CD14-positive monocyte (primary cell): ENCODE data around the gene H6PD. TPM values are rescaled to one million over a fixed set of nuclear protein-coding genes. Genes with fewer than 3 reads are reported as not detected.

Source experiments
- DNase-seq, 3 donors: peaks; one replicate each; pipeline ENCODE4 v3.0.0-alpha.2; 2011 to 2022
- H2AFZ ChIP-seq: 2 replicates; pipeline ENCODE4 v1.6.0; 2012; ENCODE audit warnings: mild to moderate bottlenecking, low read depth, low read length, inconsistent platforms; ENCODE audit not compliant: insufficient read depth, poor library complexity, severe bottlenecking
- H3K27ac ChIP-seq, 2 donors: 1 replicate in 1 of 2; 2 replicates in 1 of 2; pipeline ENCODE4 v1.5.1; 2012 to 2013; ENCODE audit warnings: low read length in 2 of 2, control low read depth in 1 of 2, inconsistent platforms in 1 of 2, low read depth in 1 of 2, mild to moderate bottlenecking in 1 of 2
- H3K27me3 ChIP-seq, 2 donors: one replicate each; pipeline versions ENCODE4 v1.6.0 to v1.6.1; 2011 to 2013; ENCODE audit warnings: low read length in 2 of 2; ENCODE audit not compliant: control insufficient read depth in 2 of 2, insufficient read depth in 2 of 2
- H3K36me3 ChIP-seq, 2 donors: replicated peaks in 1 of 2; 1 replicate in 1 of 2; 2 replicates in 1 of 2; pipeline versions ENCODE4 v1.5.1 to v1.6.1; 2012 to 2013; ENCODE audit warnings: low read length in 2 of 2, control low read depth in 1 of 2, inconsistent platforms in 1 of 2, mild to moderate bottlenecking in 1 of 2; ENCODE audit not compliant: insufficient read depth in 2 of 2, control insufficient read depth in 1 of 2
- H3K4me1 ChIP-seq, 2 donors: 1 replicate in 1 of 2; 2 replicates in 1 of 2; pipeline versions ENCODE4 v1.5.1 to v1.6.1; 2012 to 2013; ENCODE audit warnings: low read length in 2 of 2, control low read depth in 1 of 2, inconsistent platforms in 1 of 2, mild to moderate bottlenecking in 1 of 2, moderate library complexity in 1 of 2; ENCODE audit not compliant: insufficient read depth in 2 of 2, control insufficient read depth in 1 of 2
- H3K4me2 ChIP-seq: replicated peaks from 2 replicates; pipeline ENCODE3; 2012; ENCODE audit warnings: low read length, moderate library complexity, mild to moderate bottlenecking; ENCODE audit not compliant: poor library complexity, severe bottlenecking; ENCODE audit errors: extremely low read depth
- H3K4me3 ChIP-seq, 3 experiments: fragments of 200-600 bp in 1 of 3; sonication (generic) in 1 of 3; replicated peaks in 1 of 3; 1 replicate in 2 of 3; 2 replicates in 1 of 3; pipeline ENCODE4 v1.5.1; 2011 to 2013; ENCODE audit warnings: low read length in 3 of 3, mild to moderate bottlenecking in 3 of 3, control low read depth in 2 of 3, low read depth in 2 of 3, inconsistent platforms in 1 of 3, moderate library complexity in 1 of 3
- H3K79me2 ChIP-seq: 2 replicates; pipeline ENCODE4 v1.6.0; 2012; ENCODE audit warnings: mild to moderate bottlenecking, control low read depth, inconsistent platforms, low read length, moderate library complexity; ENCODE audit not compliant: insufficient read depth
- H3K9ac ChIP-seq: 2 replicates; pipeline ENCODE4 v1.6.0; 2017; ENCODE audit warnings: low read length, mild to moderate bottlenecking; ENCODE audit not compliant: insufficient read depth, poor library complexity, severe bottlenecking
- H3K9me3 ChIP-seq, 2 donors: replicated peaks in 1 of 2; 1 replicate in 1 of 2; 2 replicates in 1 of 2; pipeline versions ENCODE4 v1.5.1 to v1.6.1; 2012 to 2013; ENCODE audit warnings: low read length in 2 of 2, control low read depth in 1 of 2; ENCODE audit not compliant: control insufficient read depth in 1 of 2, insufficient read depth in 1 of 2
- H4K20me1 ChIP-seq: 2 replicates; pipeline ENCODE4 v1.6.0; 2012; ENCODE audit warnings: mild to moderate bottlenecking, low read length, control low read depth, moderate library complexity; ENCODE audit not compliant: insufficient read depth
- H3K27ac Mint-ChIP-seq, 7 donors: one replicate each; pipeline ENCODE4 v1.8.0; 2020; ENCODE audit warnings: mild to moderate bottlenecking in 7 of 7, mixed read lengths in 7 of 7, moderate library complexity in 6 of 7, inconsistent platforms in 2 of 7
- H3K27me3 Mint-ChIP-seq, 3 donors: one replicate each; pipeline ENCODE4 v1.8.0; 2021 to 2022; ENCODE audit warnings: low read depth in 3 of 3, mild to moderate bottlenecking in 3 of 3, mixed read lengths in 3 of 3, moderate library complexity in 3 of 3, inconsistent platforms in 1 of 3
- H3K36me3 Mint-ChIP-seq, 2 donors: one replicate each; pipeline ENCODE4 v1.8.0; 2020; ENCODE audit warnings: mixed read lengths in 2 of 2, inconsistent platforms in 1 of 2, mild to moderate bottlenecking in 1 of 2
- H3K4me1 Mint-ChIP-seq: one replicate; pipeline ENCODE4 v1.8.0; 2020; ENCODE audit warnings: mild to moderate bottlenecking, mixed read lengths
- H3K4me3 Mint-ChIP-seq, 2 donors: one replicate each; pipeline ENCODE4 v1.8.0; 2020; ENCODE audit warnings: mild to moderate bottlenecking in 2 of 2, mixed read lengths in 2 of 2, moderate library complexity in 1 of 2
- H3K9me3 Mint-ChIP-seq, 7 donors: one replicate each; pipeline ENCODE4 v1.8.0; 2020 to 2022; ENCODE audit warnings: mixed read lengths in 7 of 7, mild to moderate bottlenecking in 6 of 7, moderate library complexity in 6 of 7, inconsistent platforms in 2 of 7
- CTCF ChIP-seq: fragments of 200-600 bp; IDR thresholded peaks from one replicate; pipeline ENCODE4 v1.8.0; 2022; ENCODE audit warnings: antibody characterized with exemption, mild to moderate bottlenecking
- WGBS: methylation state at CpG from one replicate; pipeline ENCODE4 v1.1.5; 2013; ENCODE audit warnings: missing lambda C conversion rate; ENCODE audit not compliant: insufficient coverage; 5-methylcytosine and 5-hydroxymethylcytosine counted together
- intact Hi-C, 2 donors: fragments of 100-400 bp; cut with micrococcal nuclease; formaldehyde crosslinking; loops; one replicate each; pipeline versions ENCODE4 v1.15.0 to v1.15.1; 2023
- polyA minus RNA-seq: library from RNA; depleted of rRNA, polyadenylated mRNA; stranded (reverse); fragments of >200 nt; gene quantifications from 2 replicates; pipeline ENCODE4 v1.2.3, GENCODE V29; 2012
- polyA plus RNA-seq, 3 donors: library from polyadenylated mRNA; depleted of rRNA in 1 of 3; unstranded in 2 of 3; stranded (reverse) in 1 of 3; fragments of 300-500 nt in 2 of 3; fragments of >200 nt in 1 of 3; fragmentation: Illumina TruSeq in 2 of 3; gene quantifications; 1 replicate in 2 of 3; 2 replicates in 1 of 3; pipeline ENCODE4 v1.2.3, GENCODE V29; 2012 to 2021
- total RNA-seq, 12 experiments: library from RNA in 1 of 12; stranded (reverse) in 1 of 12; fragments of 120-200 nt in 1 of 12; gene quantifications; one replicate each; pipeline ENCODE4 v1.2.4 and lab custom pipeline; 2013 to 2026; ENCODE audit warnings: mixed read lengths in 6 of 12, inconsistent platforms in 1 of 12

H6PD gene
- total RNA-seq (2013) = 15.3 TPM
- 10 to 100 TPM in 2 of 3 donors, 1 to 10 TPM in 1; 8.6 to 15.9 (median 11.4) TPM for polyA plus RNA-seq
- polyA minus RNA-seq = 19.7 and 33.6 TPM in 2 replicates
- 10.3 to 74.2 (median 59.0) reads per million in 11 experiments for total RNA-seq (lab: John Stamatoyannopoulos, UW)

GRCh38 chr1:9234223-9235095 is at the start of gene H6PD:
Gene H6PD, plus strand, starts transcription at chr1:9234774. Its CDS starts 10,161 bp downstream, at chr1:9244935.
- H3K36me3 ChIP-seq = no peaks in the 10 kb centered on the region
- Mint-ChIP-seq H3K4me1 (peaks cover 75% of the 10 kb centered on the region), H3K36me3 (peaks cover 12 to 13% of the 10 kb centered on the region in 2 donors), H3K4me3 (peak within 1 kb of the TSS; percentile 89 to 97), H3K27ac (peak within 1 kb of the TSS; percentile 96 to 98 (median 98)), H3K9me3 (peaks cover 0 to 3% (median 0%) of the 10 kb centered on the region in 7 donors), H3K27me3 (peaks cover 5 to 13% (median 5%) of the 10 kb centered on the region in 3 donors)
- peak; percentile 68 for TF ChIP-seq CTCF
- WGBS = under 1% methylated on average over 106 of the region's 106 CpGs
- peaks cover 0 to 3% of the 10 kb centered on the region in 2 donors for H3K27me3 ChIP-seq
- intact Hi-C loops = loop anchor here (2.0 to 5.0 kb wide), 3 partner anchors 58 to 107 kb away; partner anchors contain the start of genes GPR157 (in 2 of the 2) and SPSB1 (in 1 of the 2)
- H2AFZ ChIP-seq = peak within 1 kb of the TSS; percentile 81
- no peaks in the 10 kb centered on the region for H3K9me3 ChIP-seq
- H4K20me1 ChIP-seq = peaks cover 21% of the 10 kb centered on the region
- peaks cover 58 to 84% of the 10 kb centered on the region in 2 donors for H3K4me1 ChIP-seq
- H3K4me3 ChIP-seq = peak within 1 kb of the TSS; percentile 54 to 85 (median 83)
- H3K9ac ChIP-seq = peak within 1 kb of the TSS; percentile 94
- peaks cover 20% of the 10 kb centered on the region for H3K79me2 ChIP-seq
- peak within 1 kb of the TSS; percentile 84 to 97 for H3K27ac ChIP-seq
- H3K4me2 ChIP-seq = peak within 1 kb of the TSS; percentile 87
- peak; percentile 86 to 92 (median 90) for DNase-seq

- H3K4me3 ChIP-seq = no peak overlapping the region
Observed at GRCh38 chr1:9186082-9186859, 48.3 kb upstream of the H6PD start.

More at GRCh38 chr1:9186082-9186859, 48.3 kb upstream of the H6PD start:
- 92% methylated on average over 2 of the region's 5 CpGs for WGBS
- Histone ChIP-seq H3K36me3 (no peaks in the 10 kb centered on the region), H2AFZ (no peak overlapping the region), H3K27me3 (peaks cover 11 to 39% of the 10 kb centered on the region in 2 donors), H3K27ac (no peak overlapping the region), H3K4me2 (no peak overlapping the region), H3K9me3 (peaks cover 5 to 9% of the 10 kb centered on the region in 2 donors), H4K20me1 (no peaks in the 10 kb centered on the region), H3K79me2 (no peaks in the 10 kb centered on the region), H3K9ac (no peak overlapping the region), H3K4me1 (peaks cover 15 to 21% of the 10 kb centered on the region in 2 donors)
- Mint-ChIP-seq H3K9me3 (peaks cover 0 to 9% (median 0%) of the 10 kb centered on the region in 7 donors), H3K4me3 (no peak overlapping the region), H3K27me3 (peaks cover 23 to 46% (median 40%) of the 10 kb centered on the region in 3 donors), H3K36me3 (no peaks in the 10 kb centered on the region), H3K27ac (no peak overlapping the region), H3K4me1 (peaks cover 12% of the 10 kb centered on the region)
- intact Hi-C loops = no loop called here
- TF ChIP-seq CTCF = no peak
- no peak for DNase-seq
